HepG2 (cell line): ENCODE measurements around the gene SLC25A5. TPM values are rescaled to one million over a fixed set of nuclear protein-coding genes. Genes with fewer than 3 reads are reported as not detected.

Experiments used
- ATAC-seq: fragments of 200-7000 bp; cut with Tn5 transposase; 3 replicates; pipeline ENCODE4 v1.9.1; 2020; ENCODE audit warnings: mild to moderate bottlenecking, moderate library complexity
- BruUV-seq: library from RNA; stranded (reverse); fragments of 400-500 nt; replicated peaks from 2 replicates; lab custom pipeline; 2021; lab: Mats Ljungman, UMichigan
- CTCF ChIA-PET: fragments of 300-600 bp; formaldehyde crosslinking; extraction: SDS; loops from one replicate; lab custom pipeline; 2021; ENCODE audit warnings: low total read pairs, inconsistent platforms, low intra/inter-chr PET ratio; lab: Yijun Ruan, JAX
- POLR2A ChIA-PET: fragments of 350-600 bp; sonication (Branson Sonifier 250); formaldehyde crosslinking; loops from one replicate; lab custom pipeline; 2020; ENCODE audit warnings: antibody characterized with exemption, inconsistent platforms; lab: Yijun Ruan, JAX
- DNase-seq: peaks from one replicate; pipeline ENCODE4 v3.0.0-alpha.2; 2015; ENCODE audit warnings: low spot score
- FAIRE-seq: peaks from 3 replicates; lab custom pipeline; 2011; peaks lifted over from hg19 to GRCh38; lab: Jason Lieb, UNC
- H2AFZ ChIP-seq: one replicate; pipeline ENCODE4 v1.6.1; 2011; ENCODE audit warnings: low read length, inconsistent platforms
- H3K27ac ChIP-seq: fragments of 300-600 bp; 3 replicates; pipeline ENCODE4 v1.8.0; 2011; ENCODE audit warnings: mixed run types, mild to moderate bottlenecking, mixed read lengths, low read length, inconsistent platforms; ENCODE audit not compliant: insufficient read depth; ENCODE audit errors: extremely low read length
- H3K27me3 ChIP-seq, 2 experiments: fragments of 200-600 bp in 1 of 2; 2 replicates in 1 of 2; 3 replicates in 1 of 2; pipeline versions ENCODE4 v1.6.0 to v1.8.0; 2011; ENCODE audit warnings: low read length in 2 of 2, mild to moderate bottlenecking in 2 of 2, moderate library complexity in 2 of 2, inconsistent platforms in 1 of 2; ENCODE audit not compliant: insufficient read depth in 2 of 2, control insufficient read depth in 1 of 2
- H3K36me3 ChIP-seq, 2 experiments: fragments of 200-600 bp in 1 of 2; replicated peaks in 1 of 2; 2 replicates in 1 of 2; 3 replicates in 1 of 2; pipeline versions ENCODE4 v1.5.1 to v1.8.0; 2011; ENCODE audit warnings: low read length in 2 of 2, inconsistent platforms in 1 of 2; ENCODE audit not compliant: insufficient read depth in 2 of 2, control insufficient read depth in 1 of 2
- H3K4me1 ChIP-seq: 2 replicates; pipeline ENCODE4 v1.5.1; 2012; ENCODE audit warnings: low read length, inconsistent platforms; ENCODE audit not compliant: insufficient read depth
- H3K4me2 ChIP-seq: 2 replicates; pipeline ENCODE4 v1.6.0; 2011; ENCODE audit warnings: low read depth, low read length, inconsistent platforms
- H3K4me3 ChIP-seq, 3 experiments: fragments of 200-600 bp in 1 of 3; sonication (generic), shearing (Covaris generic) in 1 of 3; replicated peaks in 1 of 3; 2 replicates each; pipeline ENCODE4 v1.5.1; 2011 to 2016; ENCODE audit warnings: low read length in 3 of 3, inconsistent platforms in 2 of 3, low read depth in 2 of 3, mild to moderate bottlenecking in 2 of 3, control low read depth in 1 of 3, mixed read lengths in 1 of 3; ENCODE audit not compliant: insufficient read depth in 1 of 3
- H3K79me2 ChIP-seq: one replicate; pipeline ENCODE4 v1.6.1; 2011; ENCODE audit warnings: low read length, inconsistent platforms; ENCODE audit not compliant: insufficient read depth
- H3K9ac ChIP-seq: 2 replicates; pipeline ENCODE4 v1.6.0; 2011; ENCODE audit warnings: mild to moderate bottlenecking, low read depth, low read length, inconsistent platforms; ENCODE audit not compliant: insufficient read depth
- H3K9me3 ChIP-seq: 2 replicates; pipeline ENCODE4 v1.5.1; 2012; ENCODE audit warnings: mild to moderate bottlenecking, low read length
- H4K20me1 ChIP-seq: 2 replicates; pipeline ENCODE4 v1.6.0; 2011; ENCODE audit warnings: inconsistent platforms, mild to moderate bottlenecking, low read length, moderate library complexity; ENCODE audit not compliant: insufficient read depth
- HNF4A ChIP-seq: sonication (generic); formaldehyde crosslinking; IDR thresholded peaks from 2 replicates; pipeline ENCODE4 v1.4.0; 2020; ENCODE audit warnings: missing genetic modification reagents
- KLF11 ChIP-seq: IDR thresholded peaks from 2 replicates; pipeline ENCODE4 v1.6.1; 2016; ENCODE audit warnings: missing compliant biosample characterization
- KLF16 ChIP-seq, 2 experiments: sonication (generic) in 1 of 2; formaldehyde crosslinking in 1 of 2; IDR thresholded peaks; 2 replicates each; pipeline versions ENCODE4 v1.6.1 to v1.8.0; 2016 to 2023; ENCODE audit warnings: missing genetic modification reagents in 2 of 2, missing compliant biosample characterization in 1 of 2
- SALL2 ChIP-seq: sonication (generic); formaldehyde crosslinking; IDR thresholded peaks from 2 replicates; pipeline ENCODE4 v1.8.1; 2023; ENCODE audit warnings: mild to moderate bottlenecking, missing genetic modification reagents, inconsistent platforms
- SMC3 ChIP-seq: IDR thresholded peaks from 2 replicates; pipeline ENCODE4 v1.6.1; 2011; ENCODE audit warnings: low read length, improper control_type of control experiment
- TAF15 ChIP-seq: fragments of 200-400 bp; formaldehyde crosslinking; IDR thresholded peaks from one replicate; pipeline ENCODE4 v1.6.1; 2018; ENCODE audit warnings: mild to moderate bottlenecking, low read depth, low read length; ENCODE audit not compliant: poor library complexity, severe bottlenecking
- TOE1 ChIP-seq: sonication (generic); formaldehyde crosslinking; IDR thresholded peaks from 2 replicates; pipeline ENCODE4 v1.4.0; 2020; ENCODE audit warnings: mild to moderate bottlenecking, missing genetic modification reagents
- ZNF143 ChIP-seq: sonication (generic); formaldehyde crosslinking; IDR thresholded peaks from 2 replicates; pipeline ENCODE4 v1.4.0; 2020; ENCODE audit warnings: missing genetic modification reagents
- ZNF383 ChIP-seq: sonication (generic); formaldehyde crosslinking; IDR thresholded peaks from 2 replicates; pipeline ENCODE4 v1.4.0; 2020; ENCODE audit warnings: missing genetic modification reagents, mild to moderate bottlenecking, borderline replicate concordance
- ZSCAN29 ChIP-seq: sonication (generic); formaldehyde crosslinking; conservative IDR thresholded peaks from 2 replicates; pipeline ENCODE4 v1.4.0; 2020; ENCODE audit warnings: mild to moderate bottlenecking, missing genetic modification reagents
- WGBS: methylation state at CpG from one replicate; pipeline ENCODE4 v1.1.6; 2017; ENCODE audit warnings: low lambda C conversion rate; 5-methylcytosine and 5-hydroxymethylcytosine counted together
- in situ Hi-C: cut with HindIII; loops from 2 replicates; pipeline ENCODE4 v1.10.0; 2017; ENCODE audit warnings: low pct_unique_long_range_greater_than_20kb; ENCODE audit not compliant: extremely low pct_ligation_motif_present
- intact Hi-C: fragments of 100-400 bp; cut with micrococcal nuclease; formaldehyde crosslinking; loops from one replicate; pipeline ENCODE4 v1.10.0; 2022; ENCODE audit not compliant: unreplicated experiment
- polyA plus RNA-seq, 8 experiments: library from polyadenylated mRNA; depleted of rRNA in 3 of 8; stranded (reverse) in 7 of 8; unstranded in 1 of 8; fragments of >200 nt; fragmentation: Illumina TruSeq in 4 of 8; extraction: Trizol in 4 of 8; gene quantifications; 2 replicates each; pipeline versions ENCODE4 v1.2.1 to v1.2.3, GENCODE V29; 2011 to 2016; ENCODE audit warnings: low read depth in 4 of 8, missing spikeins in 1 of 8, mixed read lengths in 1 of 8; ENCODE audit not compliant: insufficient read depth in 1 of 8
- total RNA-seq, 5 experiments: library from RNA; depleted of rRNA; stranded (reverse); fragments of >200 nt; fragmentation: Illumina TruSeq; extraction: Trizol; gene quantifications; 2 replicates each; pipeline ENCODE4 v1.2.3, GENCODE V29; 2016; ENCODE audit warnings: low read depth in 1 of 5
- TF ChIP-seq, protein P1 (sequence below), 2 experiments: sonication (generic) in 1 of 2; formaldehyde crosslinking in 1 of 2; IDR thresholded peaks; 2 replicates each; pipeline versions ENCODE4 v1.4.0 to v1.6.1; 2016 to 2020; ENCODE audit warnings: borderline replicate concordance in 1 of 2, low read depth in 1 of 2, mild to moderate bottlenecking in 1 of 2, missing genetic modification reagents in 1 of 2
- TF ChIP-seq, protein P2 (sequence below): sonication (generic); formaldehyde crosslinking; IDR thresholded peaks from 2 replicates; pipeline ENCODE4 v1.4.0; 2020; ENCODE audit warnings: missing genetic modification reagents, borderline replicate concordance

SLC25A5 gene
- total and polyA plus RNA-seq, 2 of the 13 experiments (the other 11 are each of a cell fraction or from before 2014, with no cell fraction given) = 300 to 402 TPM

DNA sequence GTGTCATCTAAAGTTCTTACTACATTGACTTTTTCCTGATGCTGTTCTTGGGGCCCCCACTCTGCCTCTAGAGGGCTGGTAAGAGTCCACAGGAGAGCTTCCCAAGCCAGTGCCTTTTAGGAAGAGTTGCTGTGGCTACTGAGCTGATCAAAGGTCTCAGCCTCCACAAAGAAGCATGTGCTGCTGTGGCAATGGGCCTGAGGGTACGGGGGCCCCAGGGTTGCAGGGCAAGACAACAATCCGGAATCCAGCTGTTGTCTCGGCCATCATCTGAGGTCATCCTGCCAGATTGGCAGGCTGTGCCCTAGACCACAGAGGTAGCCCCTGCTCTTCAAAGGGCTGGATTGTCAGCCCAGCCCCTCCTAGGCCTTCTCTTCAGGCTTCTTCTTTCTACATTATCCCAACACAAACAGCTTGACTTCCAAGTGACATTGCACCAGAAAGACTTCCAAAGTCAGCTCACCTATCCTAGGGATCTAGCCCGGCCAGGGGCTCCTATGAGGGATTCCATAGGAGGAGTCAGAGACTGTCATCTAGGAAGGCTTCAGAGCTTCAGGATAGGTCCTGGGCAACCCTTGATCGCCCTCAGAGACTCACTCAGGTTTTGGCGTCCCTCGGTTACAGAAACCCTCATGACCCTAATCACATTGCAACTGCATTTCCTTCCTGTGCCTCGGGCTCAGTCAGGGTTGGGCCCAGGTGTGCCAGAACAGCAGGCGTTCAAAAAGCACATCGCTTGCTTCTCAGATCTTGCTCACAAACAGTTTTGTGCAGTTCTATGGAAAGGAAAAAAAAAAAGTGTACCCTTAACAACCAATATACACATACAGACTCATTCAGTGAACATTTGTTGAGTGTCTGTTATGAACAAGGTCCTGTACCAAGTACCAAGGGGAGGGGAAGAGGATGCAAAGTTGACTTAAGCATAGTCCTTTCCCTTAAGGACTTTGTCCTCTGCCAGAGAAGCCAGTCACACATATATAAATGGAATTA is 27.8 kb downstream of the SLC25A5 start:
- H3K4me3 ChIP-seq = peak overlapping the region in 2 of 3 experiments; percentile 24 to 46; a peak in 2 of 6 replicates
- H3K79me2 ChIP-seq = no peaks in the 10 kb centered on the region
- CTCF ChIA-PET = interaction anchor here (1.5 kb wide), 1 partner anchor 16 kb away, joined by 4 read pairs; no protein-coding TSS in a partner anchor
- WGBS = 10% methylated on average over 4 of the region's 10 CpGs
- intact Hi-C loops (no loop called here), in situ Hi-C loops (no loop called here)
- H3K4me1 ChIP-seq = peaks cover 45% of the 10 kb centered on the region
- H3K27me3 ChIP-seq = no peaks in the 10 kb centered on the region
- POLR2A ChIA-PET = interaction anchor here (0.8 to 2.4 kb wide), 6 partner anchors 11 to 79 kb away, joined by 3 to 27 read pairs (median 10); partner anchors contain the start of genes SLC25A5 and UBE2A
- FAIRE-seq (peak; percentile 76), ATAC-seq (peak; percentile 96), DNase-seq (peak; percentile 75)
- H3K36me3 ChIP-seq = no peaks in the 10 kb centered on the region
- peak overlapping the region; percentile 66 for H3K9ac ChIP-seq
- H3K27ac ChIP-seq = peak overlapping the region; percentile 93
- H4K20me1 ChIP-seq = no peaks in the 10 kb centered on the region
- H3K9me3 ChIP-seq = no peaks in the 10 kb centered on the region
- H3K4me2 ChIP-seq = peak overlapping the region; percentile 74
- H2AFZ ChIP-seq = no peak overlapping the region
- BruUV-seq = no TSS peak
- TF ChIP-seq KLF16 (CRISPR knock-in tag; IDR thresholded peaks at IDR 0.05) (no peak), ZNF383 (CRISPR knock-in tag) (no peak), ZNF143 (CRISPR knock-in tag) (no peak), HNF4A (CRISPR knock-in tag) (peak; percentile 93), KLF11 (CRISPR knock-in tag) (no peak), ZSCAN29 (CRISPR knock-in tag) (no peak), TOE1 (CRISPR knock-in tag) (no peak), SMC3 (peak; percentile 39; the same call in 1 of the 2 replicates), TAF15 (no peak), SALL2 (CRISPR knock-in tag) (no peak)
- TF ChIP-seq, protein P1, sequence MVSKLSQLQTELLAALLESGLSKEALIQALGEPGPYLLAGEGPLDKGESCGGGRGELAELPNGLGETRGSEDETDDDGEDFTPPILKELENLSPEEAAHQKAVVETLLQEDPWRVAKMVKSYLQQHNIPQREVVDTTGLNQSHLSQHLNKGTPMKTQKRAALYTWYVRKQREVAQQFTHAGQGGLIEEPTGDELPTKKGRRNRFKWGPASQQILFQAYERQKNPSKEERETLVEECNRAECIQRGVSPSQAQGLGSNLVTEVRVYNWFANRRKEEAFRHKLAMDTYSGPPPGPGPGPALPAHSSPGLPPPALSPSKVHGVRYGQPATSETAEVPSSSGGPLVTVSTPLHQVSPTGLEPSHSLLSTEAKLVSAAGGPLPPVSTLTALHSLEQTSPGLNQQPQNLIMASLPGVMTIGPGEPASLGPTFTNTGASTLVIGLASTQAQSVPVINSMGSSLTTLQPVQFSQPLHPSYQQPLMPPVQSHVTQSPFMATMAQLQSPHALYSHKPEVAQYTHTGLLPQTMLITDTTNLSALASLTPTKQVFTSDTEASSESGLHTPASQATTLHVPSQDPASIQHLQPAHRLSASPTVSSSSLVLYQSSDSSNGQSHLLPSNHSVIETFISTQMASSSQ (IDR thresholded peaks at IDR 0.05; ENCODE audit: low read depth) = 0 out of 2 replicates have a peak, but pooled peaks have one; percentile 39
- TF ChIP-seq, protein P1 (CRISPR knock-in tag; IDR thresholded peaks at IDR 0.05; ENCODE audit: borderline replicate concordance) = no peak
- TF ChIP-seq, protein P2, sequence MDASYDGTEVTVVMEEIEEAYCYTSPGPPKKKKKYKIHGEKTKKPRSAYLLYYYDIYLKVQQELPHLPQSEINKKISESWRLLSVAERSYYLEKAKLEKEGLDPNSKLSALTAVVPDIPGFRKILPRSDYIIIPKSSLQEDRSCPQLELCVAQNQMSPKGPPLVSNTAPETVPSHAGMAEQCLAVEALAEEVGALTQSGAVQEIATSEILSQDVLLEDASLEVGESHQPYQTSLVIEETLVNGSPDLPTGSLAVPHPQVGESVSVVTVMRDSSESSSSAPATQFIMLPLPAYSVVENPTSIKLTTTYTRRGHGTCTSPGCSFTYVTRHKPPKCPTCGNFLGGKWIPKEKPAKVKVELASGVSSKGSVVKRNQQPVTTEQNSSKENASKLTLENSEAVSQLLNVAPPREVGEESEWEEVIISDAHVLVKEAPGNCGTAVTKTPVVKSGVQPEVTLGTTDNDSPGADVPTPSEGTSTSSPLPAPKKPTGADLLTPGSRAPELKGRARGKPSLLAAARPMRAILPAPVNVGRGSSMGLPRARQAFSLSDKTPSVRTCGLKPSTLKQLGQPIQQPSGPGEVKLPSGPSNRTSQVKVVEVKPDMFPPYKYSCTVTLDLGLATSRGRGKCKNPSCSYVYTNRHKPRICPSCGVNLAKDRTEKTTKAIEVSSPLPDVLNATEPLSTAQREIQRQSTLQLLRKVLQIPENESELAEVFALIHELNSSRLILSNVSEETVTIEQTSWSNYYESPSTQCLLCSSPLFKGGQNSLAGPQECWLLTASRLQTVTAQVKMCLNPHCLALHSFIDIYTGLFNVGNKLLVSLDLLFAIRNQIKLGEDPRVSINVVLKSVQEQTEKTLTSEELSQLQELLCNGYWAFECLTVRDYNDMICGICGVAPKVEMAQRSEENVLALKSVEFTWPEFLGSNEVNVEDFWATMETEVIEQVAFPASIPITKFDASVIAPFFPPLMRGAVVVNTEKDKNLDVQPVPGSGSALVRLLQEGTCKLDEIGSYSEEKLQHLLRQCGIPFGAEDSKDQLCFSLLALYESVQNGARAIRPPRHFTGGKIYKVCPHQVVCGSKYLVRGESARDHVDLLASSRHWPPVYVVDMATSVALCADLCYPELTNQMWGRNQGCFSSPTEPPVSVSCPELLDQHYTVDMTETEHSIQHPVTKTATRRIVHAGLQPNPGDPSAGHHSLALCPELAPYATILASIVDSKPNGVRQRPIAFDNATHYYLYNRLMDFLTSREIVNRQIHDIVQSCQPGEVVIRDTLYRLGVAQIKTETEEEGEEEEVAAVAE = no peak
